Trophoblast cell (in vitro differentiated cells and primary cell): Measurements from ENCODE around the gene F9.

ENCODE experiments used
- DNase-seq, 2 donors: peaks; one replicate each; pipeline ENCODE4 v3.0.0-alpha.2; 2016
- H2AFZ ChIP-seq: 2 replicates; pipeline ENCODE4 v1.6.1; 2013; ENCODE audit warnings: low read length, moderate library complexity, mild to moderate bottlenecking; ENCODE audit not compliant: insufficient read depth, poor library complexity
- H2AK5ac ChIP-seq: 2 replicates; pipeline ENCODE4 v1.6.1; 2013; ENCODE audit warnings: mild to moderate bottlenecking, low read length
- H2BK120ac ChIP-seq: 2 replicates; pipeline ENCODE4 v1.6.1; 2013; ENCODE audit warnings: low read length, mild to moderate bottlenecking, moderate library complexity; ENCODE audit not compliant: insufficient read depth, poor library complexity
- H2BK12ac ChIP-seq: 2 replicates; pipeline ENCODE4 v1.6.1; 2013; ENCODE audit warnings: mild to moderate bottlenecking, low read length, moderate library complexity
- H2BK5ac ChIP-seq: 2 replicates; pipeline ENCODE4 v1.6.1; 2013; ENCODE audit warnings: low read length, low read depth, moderate library complexity, mild to moderate bottlenecking; ENCODE audit not compliant: poor library complexity
- H3K14ac ChIP-seq: 2 replicates; pipeline ENCODE4 v1.6.1; 2013; ENCODE audit warnings: mild to moderate bottlenecking, low read length
- H3K18ac ChIP-seq: 2 replicates; pipeline ENCODE4 v1.6.1; 2013; ENCODE audit warnings: mild to moderate bottlenecking, low read length
- H3K23ac ChIP-seq: 2 replicates; pipeline ENCODE4 v1.6.1; 2013; ENCODE audit warnings: low read length
- H3K27ac ChIP-seq: 2 replicates; pipeline ENCODE4 v1.5.1; 2013; ENCODE audit warnings: low read depth, mild to moderate bottlenecking, inconsistent platforms, low read length, moderate library complexity
- H3K27me3 ChIP-seq: 2 replicates; pipeline ENCODE4 v1.6.1; 2013; ENCODE audit warnings: inconsistent platforms, mild to moderate bottlenecking, low read length, moderate library complexity; ENCODE audit not compliant: insufficient read depth
- H3K36me3 ChIP-seq, 2 experiments: 1 replicate in 1 of 2; 2 replicates in 1 of 2; pipeline ENCODE4 v1.6.1; 2013; ENCODE audit warnings: low read length in 2 of 2, mild to moderate bottlenecking in 2 of 2, moderate library complexity in 1 of 2; ENCODE audit not compliant: insufficient read depth in 2 of 2, control insufficient read depth in 1 of 2
- H3K4ac ChIP-seq: 2 replicates; pipeline ENCODE4 v1.6.1; 2013; ENCODE audit warnings: low read depth, mild to moderate bottlenecking, low read length, moderate library complexity
- H3K4me1 ChIP-seq, 2 experiments: 1 replicate in 1 of 2; 2 replicates in 1 of 2; pipeline ENCODE4 v1.6.1; 2013; ENCODE audit warnings: low read length in 2 of 2, mild to moderate bottlenecking in 2 of 2, moderate library complexity in 1 of 2; ENCODE audit not compliant: insufficient read depth in 2 of 2, control insufficient read depth in 1 of 2
- H3K4me2 ChIP-seq: 2 replicates; pipeline ENCODE4 v1.6.1; 2013; ENCODE audit warnings: inconsistent platforms, mild to moderate bottlenecking, low read length, moderate library complexity
- H3K4me3 ChIP-seq: 2 replicates; pipeline ENCODE4 v1.5.1; 2013; ENCODE audit warnings: mild to moderate bottlenecking, low read depth, low read length, inconsistent platforms
- H3K79me1 ChIP-seq: one replicate; pipeline ENCODE4 v1.6.1; 2013; ENCODE audit warnings: low read length
- H3K79me2 ChIP-seq: 2 replicates; pipeline ENCODE4 v1.6.1; 2013; ENCODE audit warnings: low read length, mild to moderate bottlenecking; ENCODE audit not compliant: control insufficient read depth, insufficient read depth, poor library complexity
- H3K9ac ChIP-seq: 2 replicates; pipeline ENCODE4 v1.6.1; 2013; ENCODE audit warnings: mild to moderate bottlenecking, low read length
- H3K9me3 ChIP-seq: 2 replicates; pipeline ENCODE4 v1.6.1; 2013; ENCODE audit warnings: low read depth, mild to moderate bottlenecking, control low read depth, inconsistent platforms, low read length; ENCODE audit not compliant: insufficient read depth
- H4K12ac ChIP-seq: 2 replicates; pipeline ENCODE4 v1.6.1; 2013; ENCODE audit warnings: low read depth, mild to moderate bottlenecking, low read length, moderate library complexity
- H4K8ac ChIP-seq: 2 replicates; pipeline ENCODE4 v1.6.1; 2013; ENCODE audit warnings: low read depth, mild to moderate bottlenecking, low read length, moderate library complexity
- H4K91ac ChIP-seq: one replicate; pipeline ENCODE4 v1.6.1; 2013; ENCODE audit warnings: low read depth, mild to moderate bottlenecking, low read length, moderate library complexity
- WGBS: extraction: QIAGEN DNeasy Blood & Tissue Kit; methylation state at CpG from one replicate; pipeline ENCODE4 v1.1.7; 2013; ENCODE audit warnings: missing lambda C conversion rate; ENCODE audit not compliant: insufficient read length, insufficient coverage; ENCODE audit errors: extremely low coverage; 5-methylcytosine and 5-hydroxymethylcytosine counted together

The F9 gene

DNA sequence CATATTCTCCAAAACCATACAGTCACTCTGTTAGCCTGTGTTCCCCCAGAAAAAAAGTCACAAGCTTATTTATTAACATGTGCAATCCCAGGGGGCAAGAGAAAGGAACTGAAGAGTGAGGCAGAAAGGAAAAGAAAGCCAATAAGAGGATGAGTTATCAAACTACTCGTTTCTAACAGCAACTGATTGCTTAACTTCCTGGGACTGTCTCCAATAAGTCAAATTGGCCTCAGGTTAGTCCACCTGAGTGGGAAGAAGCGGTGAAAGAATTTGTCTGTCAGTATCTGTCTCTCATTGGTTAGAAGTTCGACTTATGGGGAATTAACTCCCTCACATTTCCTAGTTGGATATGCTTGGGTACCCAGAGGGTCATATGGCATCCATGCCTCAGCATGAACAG, 14.1 kb downstream of the F9 start:
- Histone ChIP-seq H2BK5ac (no peak overlapping the region), H2AK5ac (no peak overlapping the region), H3K9me3 (no peaks in the 10 kb centered on the region), H3K9ac (no peak overlapping the region), H3K4ac (no peak overlapping the region), H3K27me3 (no peaks in the 10 kb centered on the region), H3K4me1 (no peaks in the 10 kb centered on the region), H3K4me3 (no peak overlapping the region), H4K12ac (no peak overlapping the region), H3K23ac (no peak overlapping the region), H3K36me3 (no peaks in the 10 kb centered on the region), H4K91ac (no peak overlapping the region), H4K8ac (no peak overlapping the region), H3K79me1 (no peaks in the 10 kb centered on the region), H3K79me2 (no peaks in the 10 kb centered on the region), H3K27ac (no peak overlapping the region), H2BK120ac (no peak overlapping the region), H3K18ac (no peak overlapping the region), H3K4me2 (no peak overlapping the region), H2AFZ (no peak overlapping the region), H2BK12ac (no peak overlapping the region), H3K14ac (no peak overlapping the region)
- no CpG with 5 or more reads among the region's 3 CpGs for WGBS
- no peak for DNase-seq

DNA sequence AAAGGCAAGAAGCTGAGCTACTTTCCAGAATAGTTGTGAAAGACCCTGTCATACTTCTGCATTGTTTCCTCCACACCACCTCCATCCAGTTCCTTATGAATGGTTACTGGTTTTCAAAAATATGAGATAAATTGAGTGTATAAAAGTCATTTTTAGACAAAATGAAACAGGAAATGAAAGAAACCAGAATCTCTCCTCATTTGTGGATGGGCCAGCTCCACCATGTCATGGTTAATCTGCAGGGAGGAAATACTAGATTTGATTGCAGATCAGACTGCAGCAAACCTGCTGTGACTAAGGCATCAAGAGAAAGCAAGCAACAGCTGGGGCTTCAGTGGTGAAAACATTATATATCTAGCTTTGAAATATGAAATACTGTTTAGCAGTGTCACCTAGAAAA, 23.8 kb downstream of the F9 start:
- H3K14ac ChIP-seq, result no peak overlapping the region
- no peaks in the 10 kb centered on the region for H3K9me3 ChIP-seq
- no peak overlapping the region for H4K12ac ChIP-seq
- H3K4me2 ChIP-seq, result no peak overlapping the region
- H2BK5ac ChIP-seq, result no peak overlapping the region
- no peak overlapping the region for H4K91ac ChIP-seq
- H3K27ac ChIP-seq, result no peak overlapping the region
- no peak overlapping the region for H2AFZ ChIP-seq
- no peaks in the 10 kb centered on the region for H3K79me1 ChIP-seq
- H2BK120ac ChIP-seq, result no peak overlapping the region
- no peaks in the 10 kb centered on the region for H3K79me2 ChIP-seq
- no peak overlapping the region for H3K23ac ChIP-seq
- no peak overlapping the region for H2AK5ac ChIP-seq
- no peaks in the 10 kb centered on the region for H3K4me1 ChIP-seq
- DNase-seq, result no peak
- H3K9ac ChIP-seq, result no peak overlapping the region
- H2BK12ac ChIP-seq, result no peak overlapping the region
- no peak overlapping the region for H4K8ac ChIP-seq
- H3K4me3 ChIP-seq, result no peak overlapping the region
- no peak overlapping the region for H3K4ac ChIP-seq
- no peak overlapping the region for H3K18ac ChIP-seq
- H3K36me3 ChIP-seq, result no peaks in the 10 kb centered on the region
- H3K27me3 ChIP-seq, result no peaks in the 10 kb centered on the region

DNA sequence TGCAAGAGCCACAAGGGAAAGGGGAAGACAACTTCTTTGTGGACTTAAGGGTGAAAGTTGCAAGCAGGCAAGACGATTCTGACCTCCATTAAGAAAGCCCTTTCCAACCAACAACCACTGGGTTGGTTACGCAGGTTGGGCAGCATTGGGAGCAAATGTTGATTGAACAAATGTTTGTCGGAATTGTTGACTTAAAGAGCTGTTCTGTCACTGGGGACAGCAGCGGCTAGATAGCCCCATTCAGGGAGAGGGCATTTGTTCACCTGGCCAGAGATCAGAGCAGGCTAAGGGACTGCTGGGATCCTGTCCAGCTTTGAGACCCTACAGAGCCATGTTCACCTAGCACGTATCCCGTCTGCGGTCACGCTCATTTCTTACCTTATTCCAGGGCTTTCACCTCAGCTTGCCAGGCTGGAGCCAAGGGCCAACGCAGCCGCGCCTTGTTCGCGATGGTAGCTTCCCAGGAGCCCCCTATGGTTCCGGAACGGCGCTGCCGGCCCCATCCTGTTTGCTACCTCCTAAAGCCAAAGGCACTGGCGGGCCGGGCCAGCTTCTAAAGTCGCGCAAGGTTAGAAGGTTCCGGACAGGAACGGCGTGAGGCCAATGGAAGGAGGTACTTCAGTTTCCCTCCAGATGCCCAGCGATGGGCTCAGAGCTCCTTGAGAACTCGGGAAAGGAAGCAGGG, 24.6 kb downstream of the F9 start:
- Histone ChIP-seq H3K4ac (no peak overlapping the region), H2BK120ac (no peak overlapping the region), H3K23ac (no peak overlapping the region), H2BK5ac (no peak overlapping the region), H3K18ac (no peak overlapping the region), H2AFZ (no peak overlapping the region), H2AK5ac (no peak overlapping the region), H4K91ac (no peak overlapping the region), H3K27ac (no peak overlapping the region), H4K8ac (no peak overlapping the region), H3K79me1 (no peaks in the 10 kb centered on the region), H3K4me2 (no peak overlapping the region), H3K4me1 (no peaks in the 10 kb centered on the region), H3K14ac (no peak overlapping the region), H2BK12ac (no peak overlapping the region), H3K9me3 (no peaks in the 10 kb centered on the region), H3K36me3 (no peaks in the 10 kb centered on the region), H3K4me3 (no peak overlapping the region), H4K12ac (peak overlapping the region; percentile 43), H3K27me3 (no peaks in the 10 kb centered on the region), H3K79me2 (no peaks in the 10 kb centered on the region), H3K9ac (no peak overlapping the region)
- no CpG with 5 or more reads among the region's 26 CpGs for WGBS
- DNase-seq, result no peak

DNA sequence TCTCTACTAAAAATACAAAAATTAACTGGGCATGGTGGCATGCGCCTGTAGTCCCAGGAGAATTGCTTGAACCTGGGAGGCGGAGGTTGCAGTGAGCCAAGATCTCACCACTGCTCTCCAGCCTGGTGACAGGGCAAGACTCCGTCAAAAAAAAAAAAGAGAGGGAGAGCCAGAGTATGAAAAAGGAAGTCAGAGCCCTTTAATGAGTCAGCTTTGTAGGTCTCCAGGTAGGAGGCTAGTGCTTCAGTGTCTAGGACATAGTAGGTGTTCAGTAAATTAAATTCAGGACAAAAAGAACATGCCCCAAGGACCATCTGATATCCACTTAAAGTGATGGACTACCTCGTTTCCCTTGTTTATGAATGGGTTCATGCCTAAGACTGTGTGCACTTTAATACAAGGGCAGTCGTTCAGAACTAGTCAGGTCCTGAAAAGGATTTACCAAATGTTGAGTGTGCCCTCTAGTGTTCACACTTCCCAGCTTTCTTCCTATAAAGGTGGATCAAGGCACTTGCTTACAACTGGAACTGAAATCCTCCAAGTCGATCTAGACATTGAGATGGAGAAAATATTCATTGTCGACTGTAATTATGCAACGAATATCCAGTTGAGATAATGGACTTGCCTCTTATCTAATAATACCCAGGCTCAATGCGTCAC, 29.0 kb downstream of the F9 start:
- no CpG with 5 or more reads among the region's 9 CpGs for WGBS
- no peaks in the 10 kb centered on the region for H3K36me3 ChIP-seq

More for the DNA sequence above, 29.0 kb downstream of the F9 start:
- Histone ChIP-seq H3K9me3 (no peaks in the 10 kb centered on the region), H2AK5ac (no peak overlapping the region), H2BK120ac (no peak overlapping the region), H3K23ac (no peak overlapping the region), H3K4ac (no peak overlapping the region), H2BK12ac (no peak overlapping the region), H3K79me1 (no peaks in the 10 kb centered on the region), H3K4me1 (no peaks in the 10 kb centered on the region), H4K8ac (no peak overlapping the region), H3K14ac (no peak overlapping the region), H2AFZ (no peak overlapping the region), H4K12ac (no peak overlapping the region), H3K27me3 (no peaks in the 10 kb centered on the region), H3K4me2 (no peak overlapping the region), H3K18ac (no peak overlapping the region), H4K91ac (no peak overlapping the region), H3K4me3 (no peak overlapping the region), H3K27ac (no peak overlapping the region), H3K79me2 (no peaks in the 10 kb centered on the region), H3K9ac (no peak overlapping the region), H2BK5ac (no peak overlapping the region)
- peak; percentile 20 to 64 for DNase-seq
